Tongue (tissue), 2 donors: ENCODE measurements around the gene DZIP3. TPM values are rescaled to one million over a fixed set of nuclear protein-coding genes. Genes with fewer than 3 reads are reported as not detected.
"Not testable (repeated sequence)": the region's sequence is repeated elsewhere in the genome, so short reads cannot be mapped to it uniquely, and the experiment has no call there.

Experiments used
- DNase-seq: peaks from one replicate; pipeline ENCODE4 v3.0.0-alpha.2; 2015
- total RNA-seq: library from RNA; depleted of rRNA; stranded (reverse); fragments of >200 nt; gene quantifications from one replicate; pipeline ENCODE4 v1.2.3, GENCODE V29; 2014

DZIP3 gene
- total RNA-seq, 1 donor from 2014 or later: 22.9 TPM

DNA sequence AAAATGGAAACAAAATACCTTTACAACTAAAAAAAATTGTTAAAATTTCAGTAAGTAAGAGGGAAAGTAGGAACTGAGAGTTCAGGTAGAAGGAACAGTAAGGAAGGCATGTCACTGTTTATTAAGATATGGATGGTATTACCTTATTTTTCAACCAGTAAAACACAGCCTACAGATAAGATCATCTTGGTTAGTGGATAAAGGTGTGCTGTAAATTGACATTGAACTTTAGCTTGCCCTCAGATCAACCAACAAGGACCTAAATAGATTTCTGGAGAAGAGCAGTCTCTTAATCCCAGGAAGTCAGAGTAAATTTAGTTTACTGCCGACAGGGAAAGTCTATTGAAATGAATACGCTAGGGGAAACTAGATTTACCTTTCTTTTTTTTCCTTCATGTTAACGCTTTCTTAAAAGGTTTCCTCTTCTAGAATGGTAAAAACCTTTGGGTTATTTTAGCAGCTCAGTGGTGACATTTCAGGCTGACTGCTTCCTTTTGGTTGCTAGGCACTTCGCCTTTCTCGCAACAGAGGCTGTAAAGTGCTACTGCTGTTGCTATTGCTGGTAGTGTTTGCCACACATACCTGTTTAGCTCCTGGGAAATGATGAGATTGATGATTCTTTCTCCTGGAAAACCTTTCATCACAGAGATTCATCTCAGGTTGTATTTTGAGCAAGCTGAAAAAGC is 12.9 kb downstream of the DZIP3 start:
- DNase-seq: peak; percentile 20

DNA sequence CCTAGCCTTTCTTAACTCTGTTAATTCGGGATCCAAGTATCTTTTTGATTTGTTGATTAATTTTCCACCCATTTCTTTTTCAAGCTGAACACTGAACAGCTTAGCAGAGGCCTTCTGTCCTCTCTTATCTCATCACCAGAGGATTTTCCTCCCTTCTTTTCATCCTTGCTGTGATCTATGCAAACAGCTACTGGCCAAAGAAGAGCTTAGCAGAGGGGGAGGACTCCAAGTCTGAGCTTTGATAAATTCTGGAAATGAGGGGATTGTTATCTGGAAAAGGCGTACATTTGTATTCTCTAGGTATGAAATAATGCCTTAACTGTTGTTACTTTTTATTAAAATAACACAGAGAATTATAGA is 13.4 kb downstream of the DZIP3 start:
- DNase-seq: no peak

DNA sequence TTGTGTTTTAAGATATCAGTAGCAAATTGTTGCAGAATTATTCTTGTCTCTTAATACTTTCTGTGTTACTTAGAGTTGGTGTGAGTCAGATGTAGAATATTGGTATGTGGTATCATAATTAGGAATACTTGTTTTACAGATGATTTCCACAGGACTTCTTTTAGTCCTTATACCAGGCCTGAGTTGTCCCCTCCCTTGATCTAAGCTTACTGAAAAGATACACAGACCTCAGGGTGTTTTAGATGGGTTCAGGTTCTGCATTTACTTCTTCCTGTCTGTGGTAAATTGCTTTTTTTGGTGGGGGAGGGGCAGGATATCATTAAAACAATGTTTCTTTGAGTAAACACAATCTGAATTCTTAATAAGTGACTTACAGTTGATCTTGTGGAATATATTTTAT is 14.2 kb downstream of the DZIP3 start:
- DNase-seq: no peak

DNA sequence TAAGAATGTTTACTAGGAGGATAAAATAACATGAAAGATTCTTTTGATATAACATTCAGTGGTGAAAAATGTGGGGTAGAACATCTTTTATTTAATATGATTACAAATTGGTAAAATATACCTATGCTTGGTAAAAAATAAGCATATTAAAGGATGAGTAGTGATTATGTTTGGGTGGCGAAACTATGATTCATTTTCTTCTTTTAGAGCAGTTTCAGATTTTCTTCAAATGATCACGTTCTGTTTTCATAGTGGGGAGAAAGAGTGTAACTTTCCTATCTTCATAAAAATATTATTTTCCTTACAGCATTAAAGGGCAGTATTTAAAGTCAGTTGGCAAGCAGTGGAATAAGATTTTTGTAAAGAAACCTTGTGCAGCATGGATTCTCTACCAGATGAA is 15.5 kb downstream of the DZIP3 start:
- no peak for DNase-seq

DNA sequence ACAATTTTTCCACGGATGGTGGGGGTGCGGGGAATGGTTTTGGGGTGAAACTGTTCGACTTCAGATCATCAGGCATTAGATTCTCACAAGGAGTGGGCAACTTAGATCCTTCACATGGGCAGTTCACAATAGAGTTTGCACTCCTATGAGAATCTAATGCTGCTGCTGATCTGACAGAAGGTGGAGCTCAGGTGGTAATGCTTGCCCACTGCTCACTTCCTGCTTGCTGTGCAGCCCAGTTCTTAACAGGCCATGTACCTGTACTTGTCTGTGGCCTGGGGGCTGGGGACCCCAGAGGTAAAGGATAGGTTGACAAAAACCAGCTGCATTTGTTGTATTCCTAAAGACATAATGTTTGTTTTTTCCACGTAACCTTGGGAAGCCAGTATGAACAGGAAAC is 16.0 kb downstream of the DZIP3 start:
- DNase-seq: no peak

DNA sequence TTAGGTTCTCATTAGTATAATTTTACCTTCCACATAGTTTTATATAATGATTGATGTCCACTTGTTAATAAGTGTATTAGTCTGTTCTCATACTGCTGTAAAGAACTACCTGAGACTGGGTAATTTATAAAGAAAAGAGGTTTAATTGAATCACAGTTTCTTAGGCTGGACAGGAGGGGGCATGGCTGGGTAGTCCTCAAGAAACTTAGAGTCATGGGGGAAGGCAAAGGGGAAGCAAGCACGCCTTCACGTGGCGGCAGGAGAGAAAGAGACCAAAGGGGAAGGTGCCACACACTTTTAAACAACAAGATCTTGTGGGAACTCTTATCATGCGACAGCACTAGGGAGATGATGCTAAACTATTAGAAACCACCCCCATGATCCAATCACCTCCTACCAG is 19.2 kb downstream of the DZIP3 start:
- DNase-seq: no peak

DNA sequence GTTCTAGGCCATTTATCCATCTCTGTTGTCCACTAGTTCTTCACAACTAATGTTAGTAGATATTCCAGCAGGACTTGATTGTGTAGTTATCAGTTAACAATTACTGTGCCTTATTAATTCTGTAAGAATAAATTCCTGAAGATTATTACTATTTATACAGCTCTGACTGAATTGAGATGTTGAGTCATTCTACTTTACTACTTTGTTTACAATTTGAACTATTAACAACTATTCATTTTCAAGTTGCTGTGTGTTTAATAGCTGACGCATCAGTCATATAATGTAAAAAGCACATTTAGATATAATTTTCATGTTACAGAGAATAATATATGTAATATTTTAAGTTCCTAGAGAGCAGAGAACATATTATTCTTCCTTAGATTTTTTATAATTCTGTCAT is 21.1 kb downstream of the DZIP3 start:
- no peak for DNase-seq

DNA sequence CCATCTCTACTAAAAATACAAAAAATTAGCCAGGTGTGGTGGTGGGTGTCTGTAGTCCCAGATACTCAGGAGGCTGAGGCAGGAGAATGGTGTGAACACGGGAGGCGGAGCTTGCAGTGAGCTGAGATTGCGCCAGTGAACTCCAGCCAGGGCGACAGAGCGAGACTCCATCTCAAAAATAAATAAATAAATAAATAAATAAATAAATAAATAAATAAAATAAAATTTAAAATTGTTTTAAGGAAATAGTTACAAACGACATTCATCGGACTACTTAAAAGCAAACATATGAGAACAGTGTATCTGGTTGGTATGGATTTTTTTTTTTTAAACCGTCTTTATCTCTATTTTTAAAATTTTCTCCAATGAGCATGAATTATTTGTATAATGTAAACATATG is 26.6 kb downstream of the DZIP3 start:
- not testable (repeated sequence) for DNase-seq

DNA sequence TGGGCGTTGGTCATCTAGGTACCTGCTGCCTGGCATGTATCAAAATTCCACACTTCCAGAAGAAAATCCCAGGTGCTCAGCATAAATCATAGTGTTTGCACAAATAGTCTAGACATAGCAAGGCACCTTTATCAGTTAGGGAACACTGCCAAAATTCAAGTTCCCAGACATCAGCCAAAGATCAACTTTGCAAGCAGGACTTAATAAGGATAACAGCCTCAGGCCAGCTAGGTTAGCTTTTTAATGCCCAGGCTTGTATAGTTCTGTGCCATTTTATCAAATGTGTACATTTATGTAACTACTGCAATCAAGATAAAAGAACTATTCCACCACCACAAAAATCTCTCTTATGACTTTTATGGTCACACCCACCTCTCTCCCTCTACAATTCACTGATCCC is 30.7 kb downstream of the DZIP3 start:
- DNase-seq: no peak

DNA sequence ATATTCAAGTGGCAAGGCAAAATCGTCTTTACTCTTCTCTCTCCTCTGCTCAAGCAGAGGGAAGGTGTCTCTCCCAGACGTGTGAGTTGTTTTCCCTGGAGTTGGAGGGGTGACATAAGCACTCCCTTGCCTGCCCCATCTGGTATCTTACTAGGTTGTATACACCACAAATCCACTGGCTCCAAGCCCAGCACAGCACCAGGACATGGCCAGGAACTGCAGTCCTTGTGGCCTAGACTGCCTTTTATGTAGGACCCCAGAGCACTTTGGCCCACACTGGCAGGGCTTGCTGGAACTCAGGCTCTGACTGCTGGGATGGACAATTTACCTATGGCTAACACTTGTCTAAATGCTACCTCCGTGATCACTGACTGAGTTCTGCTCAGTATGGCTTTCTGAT is 34.0 kb downstream of the DZIP3 start:
- no peak for DNase-seq

DNA sequence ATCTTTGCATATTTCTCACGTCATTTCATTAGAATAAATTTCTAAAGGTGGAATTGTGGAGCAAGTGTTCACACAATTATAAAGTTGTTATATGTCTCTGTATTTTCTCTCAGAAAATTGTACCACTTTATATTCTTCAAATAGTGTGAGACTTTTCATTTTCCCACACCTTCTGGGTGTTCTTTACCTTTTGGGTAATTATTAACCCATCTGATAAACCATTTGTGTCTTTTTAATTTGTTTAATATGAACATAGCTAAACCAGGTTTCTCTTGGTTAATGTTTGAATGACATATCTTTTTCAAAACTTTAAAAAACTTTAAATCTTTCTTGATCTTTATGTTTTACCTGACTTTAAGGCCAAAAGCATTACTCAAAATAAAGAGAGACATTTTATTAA is 40.5 kb downstream of the DZIP3 start:
- no peak for DNase-seq

DNA sequence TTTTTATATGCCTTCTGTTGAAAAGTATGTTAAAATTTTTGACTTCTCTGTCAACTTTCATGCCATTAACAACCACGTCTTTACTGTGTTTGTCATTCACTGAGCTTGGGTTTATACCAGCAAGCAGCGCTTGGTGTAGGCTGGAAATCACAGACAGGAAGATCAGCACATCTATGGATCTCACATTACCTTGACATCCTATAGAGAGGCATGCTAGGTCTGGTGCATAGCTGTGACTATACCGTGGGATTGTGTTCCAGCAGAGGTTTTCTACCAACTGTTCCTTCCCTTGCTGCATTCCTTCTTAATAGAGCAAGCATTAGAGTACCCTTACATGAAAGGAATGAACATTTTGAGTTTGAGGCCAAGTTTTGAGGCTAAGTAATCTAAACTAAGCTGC is 53.0 kb downstream of the DZIP3 start:
- DNase-seq: no peak

DNA sequence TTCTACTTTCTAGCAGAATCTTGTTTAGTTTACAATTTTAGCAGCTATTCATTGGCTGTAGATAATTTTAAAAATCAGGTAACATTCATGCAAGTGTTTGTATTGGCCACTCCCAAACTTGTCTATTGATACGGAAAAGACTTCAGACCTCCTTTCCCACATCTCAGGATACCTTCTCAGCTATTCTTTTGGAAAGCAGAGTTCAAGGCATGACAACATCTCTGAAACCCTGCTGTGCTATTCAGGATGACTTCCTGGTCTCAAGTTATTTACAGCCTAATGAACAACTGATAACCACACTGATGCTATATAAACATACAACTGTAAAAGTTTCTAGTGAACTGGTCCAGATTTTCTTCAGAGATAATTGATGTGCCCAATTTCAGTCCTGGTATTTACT is 55.8 kb downstream of the DZIP3 start:
- DNase-seq: no peak

DNA sequence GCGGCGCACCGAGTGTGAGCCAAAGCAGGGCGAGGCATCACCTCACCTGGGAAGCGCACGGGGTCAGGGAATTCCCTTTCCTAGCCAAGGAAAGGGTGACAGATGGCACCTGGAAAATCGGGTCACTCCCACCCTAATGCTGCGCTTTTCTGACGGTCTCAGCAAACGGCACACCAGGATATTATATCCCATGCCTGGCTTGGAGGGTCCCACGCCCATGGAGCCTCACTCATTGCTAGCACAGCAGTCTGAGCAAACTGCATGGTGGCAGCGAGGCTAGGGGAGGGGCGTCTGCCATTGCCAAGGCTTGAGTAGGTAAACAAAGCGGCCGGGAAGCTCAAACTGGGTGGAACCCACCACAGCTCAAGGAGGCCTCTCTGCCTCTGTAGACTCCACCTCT is 66.1 kb downstream of the DZIP3 start:
- DNase-seq: not testable (repeated sequence)

DNA sequence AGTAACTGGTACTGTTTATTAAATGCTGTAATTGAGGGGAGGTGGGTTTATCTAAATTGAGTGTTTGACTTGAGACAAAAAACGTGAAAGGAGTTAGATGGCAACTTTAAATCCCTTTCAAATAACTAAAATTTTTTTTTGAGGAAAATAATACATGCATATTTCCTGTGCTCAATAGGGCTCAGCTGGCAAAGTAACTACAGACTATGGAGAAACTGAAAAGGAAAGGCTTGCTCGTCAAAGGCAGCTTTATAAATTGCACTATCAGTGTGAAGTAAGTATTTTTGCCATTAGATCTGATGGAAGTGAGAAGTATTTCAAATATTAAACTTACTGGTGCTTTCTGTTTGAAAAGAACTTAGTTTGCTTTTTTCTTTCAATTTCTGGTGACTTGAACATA is 72.2 kb downstream of the DZIP3 start:
- peak; percentile 2 for DNase-seq

DNA sequence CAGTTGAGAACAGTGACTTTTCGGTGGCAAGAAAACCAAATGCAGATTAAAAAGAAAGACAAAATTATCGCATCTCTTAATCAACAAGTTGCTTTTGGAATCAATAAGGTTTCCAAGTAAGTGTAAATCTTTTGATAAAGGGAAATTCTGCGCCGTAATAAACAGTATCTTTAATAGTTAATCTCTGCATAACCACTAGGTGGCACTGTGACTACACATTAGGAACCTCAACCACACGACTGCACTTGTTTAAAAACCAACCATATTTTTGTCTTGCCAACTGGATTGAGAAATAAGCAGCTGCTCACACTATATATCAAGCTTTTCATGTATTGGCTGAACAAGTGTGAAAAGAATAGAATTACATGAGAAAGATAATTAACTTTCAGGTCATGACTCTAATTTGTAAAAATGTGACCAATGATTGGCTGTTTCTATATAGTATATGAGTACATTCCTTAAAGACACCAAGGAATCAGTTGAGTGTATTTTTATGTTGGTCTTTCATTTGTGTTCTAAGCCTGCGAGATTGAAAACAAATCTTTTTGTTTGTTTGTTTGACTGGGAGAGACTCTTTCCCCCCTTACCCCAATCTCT is 72.7 kb downstream of the DZIP3 start:
- DNase-seq: peak; percentile 85

DNA sequence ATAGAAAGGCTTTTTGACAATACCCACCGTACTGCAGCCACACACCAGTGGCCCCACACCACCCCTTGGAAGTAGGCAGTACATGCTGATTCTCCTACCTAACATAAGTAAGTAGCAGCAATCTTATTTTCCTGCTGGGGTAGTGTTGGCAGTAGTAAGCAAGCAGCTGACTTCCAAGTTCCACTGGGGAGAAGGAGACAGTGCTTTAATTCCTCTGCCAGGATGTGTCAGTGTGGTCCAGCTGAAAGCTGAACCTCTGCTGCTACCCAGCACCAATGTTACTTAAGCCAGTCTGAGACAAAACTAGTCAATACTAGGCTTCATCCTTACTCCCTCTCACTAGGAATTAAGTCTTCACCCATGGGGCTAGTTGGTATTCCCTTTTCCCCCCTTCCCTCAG is 74.7 kb downstream of the DZIP3 start:
- DNase-seq: peak; percentile 13

DNA sequence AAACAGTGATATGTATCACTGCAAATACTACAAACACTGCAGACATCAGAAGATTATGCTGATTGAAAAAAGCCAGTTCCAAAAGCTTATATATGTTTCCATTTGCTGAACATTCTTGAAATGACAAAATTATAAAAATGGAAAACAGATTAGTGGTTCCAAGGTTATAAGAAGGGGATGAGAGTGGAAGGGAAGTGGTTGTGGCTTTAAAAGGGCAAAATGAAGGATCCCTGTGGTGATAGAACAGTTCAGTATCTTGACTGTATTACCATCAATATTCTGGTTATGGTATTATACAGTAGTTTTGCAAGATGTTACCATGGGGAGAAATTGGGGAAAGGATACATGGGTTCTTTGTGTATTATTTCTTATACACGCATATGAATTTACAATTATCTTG is 77.8 kb downstream of the DZIP3 start:
- no peak for DNase-seq

DNA sequence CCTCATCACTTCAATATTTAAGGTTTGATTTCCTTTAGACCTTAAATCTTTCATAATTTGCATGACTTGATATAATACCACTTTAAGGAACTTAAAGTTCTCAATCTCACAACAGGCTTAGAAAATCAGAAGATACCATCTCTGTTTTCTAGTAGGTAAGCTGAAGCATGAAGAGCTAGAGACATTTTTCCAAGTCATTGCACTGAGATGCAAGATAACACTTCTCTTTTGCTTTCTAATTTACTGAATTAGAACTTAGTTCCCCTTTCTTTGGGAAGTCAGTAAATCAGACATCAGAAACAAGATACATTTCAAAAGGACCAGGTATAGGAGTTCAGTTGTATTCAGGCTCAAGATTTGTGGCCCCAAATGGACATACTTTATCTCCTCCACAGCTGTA is 79.7 kb downstream of the DZIP3 start:
- no peak for DNase-seq

DNA sequence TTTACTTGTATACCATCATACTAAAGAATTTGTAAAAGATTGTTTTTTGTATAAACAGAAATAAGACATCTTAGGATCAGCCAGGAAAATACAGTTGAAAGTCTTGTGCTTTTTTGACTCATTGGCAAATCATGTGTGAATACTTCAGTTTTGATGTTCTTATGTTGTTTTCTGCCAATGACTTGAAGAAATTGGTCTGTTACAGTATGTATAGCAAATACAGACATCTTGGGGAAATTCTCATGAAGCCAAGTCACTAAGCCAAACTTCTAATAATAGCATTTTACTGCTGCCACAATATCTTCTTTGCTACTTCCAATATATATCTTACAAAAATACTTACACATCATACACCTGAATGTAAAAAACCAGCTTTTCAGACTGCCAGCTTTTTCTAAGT is 83.2 kb downstream of the DZIP3 start:
- DNase-seq: no peak

DNA sequence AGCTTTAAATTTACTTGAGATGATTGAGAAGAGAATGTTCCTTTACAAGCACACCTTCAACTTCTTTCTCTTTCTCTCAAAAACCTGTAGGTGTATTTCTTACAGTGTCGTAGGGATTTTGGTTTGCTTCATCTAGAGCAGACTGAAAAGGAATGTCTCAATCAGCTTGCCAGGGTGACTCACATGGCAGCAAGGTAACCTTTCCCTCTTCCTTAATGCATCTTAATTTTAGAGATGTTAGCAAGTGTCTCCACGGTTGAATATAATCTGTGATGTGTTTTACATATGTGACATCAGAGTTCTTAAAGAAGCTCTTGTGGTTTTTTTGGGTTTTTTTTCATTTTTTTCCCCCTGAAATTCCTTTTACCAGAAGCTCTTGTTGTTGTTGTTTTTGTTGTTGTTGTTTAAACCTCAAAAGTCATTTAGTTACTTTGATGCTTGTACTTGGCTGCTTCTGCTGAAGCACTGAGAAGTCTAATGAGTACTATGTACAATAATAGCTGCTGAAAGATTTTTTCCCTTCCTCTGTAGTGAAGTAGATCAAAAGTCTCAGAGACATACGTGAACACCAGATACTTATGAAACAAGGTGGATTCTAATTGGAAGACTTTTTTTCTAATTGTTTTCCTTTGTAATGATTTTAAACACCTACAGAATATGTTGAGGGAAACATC is 84.6 kb downstream of the DZIP3 start:
- no peak for DNase-seq

DNA sequence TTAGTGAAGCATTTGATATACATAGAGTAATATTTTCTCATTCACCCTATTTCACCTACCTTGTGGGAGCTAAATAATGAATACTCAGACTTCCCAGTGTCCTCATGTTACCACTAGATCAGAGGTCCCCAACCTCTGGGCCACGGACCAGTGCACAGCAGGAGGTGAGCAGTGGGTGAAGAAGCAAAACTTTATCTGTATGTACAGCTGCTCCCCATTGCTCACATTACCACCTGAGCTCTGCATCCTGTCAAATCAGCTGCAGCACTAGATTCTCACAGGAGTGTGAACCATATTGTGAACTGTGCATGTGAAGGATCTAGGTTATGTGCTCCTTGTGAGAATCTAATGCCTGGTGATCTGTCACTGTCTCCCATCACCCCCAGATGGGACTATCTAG is 88.3 kb downstream of the DZIP3 start:
- DNase-seq: no peak

DNA sequence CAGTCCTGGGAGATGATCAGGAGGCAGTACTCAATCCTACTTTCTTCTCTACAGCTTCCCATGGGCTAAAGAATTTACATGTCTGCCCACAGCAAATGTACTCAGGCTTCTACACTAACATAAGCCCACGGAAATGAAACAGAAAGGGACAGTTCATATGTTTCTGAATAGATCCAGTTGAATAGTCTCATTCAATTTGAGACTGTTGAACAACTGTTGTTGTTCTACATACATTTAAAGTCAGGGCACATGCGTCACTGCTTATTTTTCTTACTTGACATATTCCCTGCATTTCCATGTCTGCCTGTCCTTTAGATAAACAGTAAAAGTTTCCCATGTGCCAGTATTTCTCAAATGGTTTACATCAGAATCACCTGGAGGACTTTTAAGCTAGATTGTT is 102.8 kb downstream of the DZIP3 start:
- DNase-seq: not testable (repeated sequence)

DNA sequence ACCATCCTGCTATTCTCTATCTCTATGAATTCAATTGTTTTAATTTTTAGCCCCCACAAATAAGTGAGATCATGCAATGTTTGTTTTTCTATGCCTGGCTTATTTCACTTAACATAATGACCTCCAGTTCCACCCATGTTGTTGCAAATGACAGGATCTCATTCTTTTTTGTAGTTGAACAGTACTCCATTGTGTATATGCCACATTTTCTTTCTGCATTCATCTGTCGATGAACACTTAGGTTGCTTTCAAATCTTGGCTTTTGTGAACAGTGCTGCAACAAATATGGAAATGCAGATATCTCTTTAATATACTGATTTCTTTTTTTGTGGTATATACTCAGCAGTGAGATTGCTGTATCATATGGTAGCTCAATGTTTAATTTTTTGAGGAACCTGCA is 108.9 kb downstream of the DZIP3 start:
- DNase-seq: no peak
